Esophagus squamous epithelium (tissue), 4 donors: Measurements from ENCODE around the gene MTR.

Experiments used
- CTCF ChIP-seq, 6 experiments: fragments of 450-650 bp in 4 of 6; fragments of 200-600 bp in 2 of 6; sonication (generic) in 2 of 6; IDR thresholded peaks; one replicate each; pipeline ENCODE4 v1.5.1; 2016 to 2019; ENCODE audit warnings: antibody characterized with exemption in 6 of 6, mild to moderate bottlenecking in 4 of 6, moderate library complexity in 4 of 6
- POLR2A ChIP-seq, 4 donors: fragments of 450-650 bp; IDR thresholded peaks; one replicate each; pipeline ENCODE4 v1.6.1; 2017; ENCODE audit warnings: antibody characterized with exemption in 4 of 4, mild to moderate bottlenecking in 4 of 4, moderate library complexity in 3 of 4

- TF ChIP-seq POLR2A (IDR thresholded peaks at IDR 0.05) (no peak), CTCF (IDR thresholded peaks at IDR 0.05) (no peak)
Measured at GRCh38 chr1:236893626-236894545, 98.8 kb downstream of the MTR start.
